T-helper 22 cell (primary cell): ENCODE results near the gene EPN3.

ENCODE experiments used
- DNase-seq: peaks from one replicate; pipeline ENCODE4 v3.0.0-alpha.2; 2020; ENCODE audit warnings: low read depth

The EPN3 gene

DNA sequence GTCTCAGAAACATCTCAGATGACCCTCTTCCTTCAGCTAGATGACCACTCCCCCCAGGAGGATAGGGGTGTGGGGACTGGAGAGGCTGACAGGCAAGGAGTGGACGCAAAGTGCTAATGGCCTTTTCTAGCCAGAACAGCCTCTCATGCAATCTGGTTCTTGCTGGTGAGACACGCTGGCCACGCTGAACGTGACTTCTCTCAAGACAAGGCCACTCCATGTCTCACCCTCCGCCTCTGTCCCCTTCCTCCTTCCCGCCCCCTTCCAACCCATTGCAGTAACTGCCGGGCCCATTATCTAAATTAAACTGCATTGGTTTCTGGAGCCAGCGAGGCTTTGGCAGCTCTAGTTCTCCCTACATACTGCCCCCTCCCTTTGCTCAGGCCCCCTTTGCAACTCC is 37.5 kb downstream of the EPN3 start:
- no peak for DNase-seq

DNA sequence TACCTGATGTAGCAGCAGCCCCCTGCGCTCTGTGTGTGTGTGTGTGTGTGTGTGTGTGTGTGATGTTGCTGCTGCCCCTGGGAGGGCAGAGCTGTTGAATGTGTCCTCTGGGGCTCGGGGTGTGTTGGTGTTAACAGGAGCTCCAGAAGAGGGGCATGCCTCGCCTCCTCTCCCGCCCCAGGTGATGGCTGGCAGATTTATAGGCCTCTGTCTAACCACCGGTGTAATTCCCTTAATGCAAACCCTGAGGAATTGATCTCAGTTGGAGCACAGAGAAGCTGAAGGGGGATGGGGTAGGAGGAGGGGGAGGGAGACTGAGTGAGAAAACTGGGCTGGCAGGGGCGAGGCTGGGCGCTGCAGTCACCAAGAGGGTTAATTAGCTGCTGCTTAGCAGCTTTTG is 38.0 kb downstream of the EPN3 start:
- no peak for DNase-seq

DNA sequence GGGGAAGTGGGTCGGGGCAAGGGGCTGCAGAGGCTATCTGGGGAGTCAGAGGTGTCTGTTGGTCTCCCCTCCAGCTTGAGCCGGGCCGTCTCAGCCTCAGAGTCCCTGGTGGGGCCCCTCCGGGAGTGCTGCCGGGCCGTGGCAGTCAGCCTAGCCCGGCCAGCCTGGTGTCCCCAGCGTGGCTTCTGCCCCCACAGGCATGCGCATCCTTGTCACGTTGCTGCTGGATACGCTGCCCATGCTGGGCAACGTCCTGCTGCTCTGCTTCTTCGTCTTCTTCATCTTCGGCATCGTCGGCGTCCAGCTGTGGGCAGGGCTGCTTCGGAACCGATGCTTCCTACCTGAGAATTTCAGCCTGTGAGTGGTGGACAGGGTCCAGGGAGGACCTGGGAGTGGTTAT is 39.1 kb downstream of the EPN3 start:
- no peak for DNase-seq

DNA sequence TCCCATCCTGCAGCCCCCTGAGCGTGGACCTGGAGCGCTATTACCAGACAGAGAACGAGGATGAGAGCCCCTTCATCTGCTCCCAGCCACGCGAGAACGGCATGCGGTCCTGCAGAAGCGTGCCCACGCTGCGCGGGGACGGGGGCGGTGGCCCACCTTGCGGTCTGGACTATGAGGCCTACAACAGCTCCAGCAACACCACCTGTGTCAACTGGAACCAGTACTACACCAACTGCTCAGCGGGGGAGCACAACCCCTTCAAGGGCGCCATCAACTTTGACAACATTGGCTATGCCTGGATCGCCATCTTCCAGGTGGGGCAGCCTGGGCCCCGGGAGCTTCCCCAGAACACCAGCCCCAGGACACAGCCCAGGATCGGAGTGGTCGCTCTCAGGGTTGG is 40.0 kb downstream of the EPN3 start:
- DNase-seq, result no peak

DNA sequence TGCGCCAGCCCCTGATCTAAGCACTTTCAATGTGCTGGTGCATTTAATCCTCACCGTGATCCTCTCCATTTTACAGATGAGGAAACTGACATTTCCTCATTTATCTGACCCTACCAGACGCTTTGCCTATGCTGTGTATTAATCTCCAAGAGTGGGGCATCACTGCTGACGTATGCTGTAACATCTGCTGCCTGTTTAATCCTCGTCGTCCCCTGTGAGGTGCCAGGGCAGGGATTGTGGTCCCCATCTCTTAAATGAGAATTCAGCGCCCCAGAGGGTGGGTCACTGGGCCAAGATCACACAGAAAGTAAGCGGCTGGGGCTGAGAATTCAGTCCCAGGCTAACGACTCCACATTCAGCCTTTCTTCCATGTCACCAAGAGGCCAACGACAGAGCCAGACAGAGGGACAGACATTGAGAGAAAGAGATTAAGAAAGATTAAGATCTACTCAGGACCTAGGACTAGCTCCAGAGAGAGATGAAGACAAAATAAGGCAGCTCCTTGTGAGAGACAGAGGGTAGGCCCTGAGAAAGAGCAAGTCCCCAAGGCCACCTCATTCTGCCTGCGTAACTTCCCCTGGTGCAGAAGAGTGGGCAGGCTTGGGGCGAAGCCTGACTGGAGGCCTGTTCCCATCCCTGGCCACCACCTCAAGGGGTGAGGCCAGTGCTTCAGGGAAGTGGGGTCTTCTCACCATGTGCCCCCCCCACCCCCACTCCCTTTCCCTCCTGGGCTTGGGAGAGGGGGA is 41.5 kb downstream of the EPN3 start:
- no peak for DNase-seq

DNA sequence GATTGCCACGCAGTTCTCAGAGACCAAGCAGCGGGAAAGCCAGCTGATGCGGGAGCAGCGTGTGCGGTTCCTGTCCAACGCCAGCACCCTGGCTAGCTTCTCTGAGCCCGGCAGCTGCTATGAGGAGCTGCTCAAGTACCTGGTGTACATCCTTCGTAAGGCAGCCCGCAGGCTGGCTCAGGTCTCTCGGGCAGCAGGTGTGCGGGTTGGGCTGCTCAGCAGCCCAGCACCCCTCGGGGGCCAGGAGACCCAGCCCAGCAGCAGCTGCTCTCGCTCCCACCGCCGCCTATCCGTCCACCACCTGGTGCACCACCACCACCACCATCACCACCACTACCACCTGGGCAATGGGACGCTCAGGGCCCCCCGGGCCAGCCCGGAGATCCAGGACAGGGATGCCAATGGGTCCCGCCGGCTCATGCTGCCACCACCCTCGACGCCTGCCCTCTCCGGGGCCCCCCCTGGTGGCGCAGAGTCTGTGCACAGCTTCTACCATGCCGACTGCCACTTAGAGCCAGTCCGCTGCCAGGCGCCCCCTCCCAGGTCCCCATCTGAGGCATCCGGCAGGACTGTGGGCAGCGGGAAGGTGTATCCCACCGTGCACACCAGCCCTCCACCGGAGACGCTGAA is 43.2 kb downstream of the EPN3 start:
- DNase-seq, result no peak

DNA sequence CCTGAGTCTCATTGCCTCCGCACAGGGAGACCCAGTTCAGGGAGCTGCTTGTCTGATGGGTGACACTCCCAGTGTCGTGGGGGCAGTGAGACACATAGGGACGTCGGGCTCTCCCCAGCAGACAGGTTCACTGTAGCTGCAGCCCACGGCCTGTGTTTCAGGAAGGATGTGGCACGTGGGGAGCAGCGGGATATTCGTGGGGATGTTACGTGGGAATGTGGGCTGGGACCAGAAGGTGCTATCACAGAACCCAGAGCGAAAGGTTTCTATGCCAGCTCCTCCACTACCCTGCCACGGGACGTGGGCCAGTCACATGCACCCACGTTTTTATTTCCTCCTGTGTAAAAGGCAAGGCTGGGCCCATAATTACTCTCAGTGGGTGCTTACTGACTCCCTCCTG is 44.3 kb downstream of the EPN3 start:
- DNase-seq, result no peak

DNA sequence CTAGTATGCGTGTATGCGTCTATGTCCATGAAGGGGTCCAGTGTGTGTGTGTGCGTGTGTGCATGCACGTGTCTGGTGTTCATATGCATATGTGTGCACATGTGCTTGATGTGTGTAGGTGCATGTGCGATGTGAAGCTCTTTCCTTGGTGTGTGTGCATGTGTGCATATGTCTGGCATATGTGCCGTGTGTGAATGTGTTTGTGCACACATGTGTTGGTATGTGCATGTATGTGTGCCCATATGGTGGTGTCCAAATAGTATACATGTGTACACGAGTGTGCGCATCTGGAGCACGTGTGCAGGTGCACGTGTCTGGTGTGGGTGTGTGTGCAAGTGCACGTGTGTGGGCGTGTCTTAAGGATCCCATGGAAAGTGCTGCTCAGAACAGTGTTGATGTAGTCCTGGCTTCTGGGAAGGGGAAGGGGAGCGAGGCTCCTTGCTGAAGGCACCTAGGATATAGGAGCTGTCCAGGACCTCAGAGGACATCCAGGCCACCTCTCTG is 45.0 kb downstream of the EPN3 start:
- DNase-seq, result no peak

DNA sequence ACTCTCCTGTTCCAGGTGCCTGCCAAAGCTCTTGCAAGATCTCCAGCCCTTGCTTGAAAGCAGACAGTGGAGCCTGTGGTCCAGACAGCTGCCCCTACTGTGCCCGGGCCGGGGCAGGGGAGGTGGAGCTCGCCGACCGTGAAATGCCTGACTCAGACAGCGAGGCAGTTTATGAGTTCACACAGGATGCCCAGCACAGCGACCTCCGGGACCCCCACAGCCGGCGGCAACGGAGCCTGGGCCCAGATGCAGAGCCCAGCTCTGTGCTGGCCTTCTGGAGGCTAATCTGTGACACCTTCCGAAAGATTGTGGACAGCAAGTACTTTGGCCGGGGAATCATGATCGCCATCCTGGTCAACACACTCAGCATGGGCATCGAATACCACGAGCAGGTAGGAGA is 45.6 kb downstream of the EPN3 start:
- no peak for DNase-seq

DNA sequence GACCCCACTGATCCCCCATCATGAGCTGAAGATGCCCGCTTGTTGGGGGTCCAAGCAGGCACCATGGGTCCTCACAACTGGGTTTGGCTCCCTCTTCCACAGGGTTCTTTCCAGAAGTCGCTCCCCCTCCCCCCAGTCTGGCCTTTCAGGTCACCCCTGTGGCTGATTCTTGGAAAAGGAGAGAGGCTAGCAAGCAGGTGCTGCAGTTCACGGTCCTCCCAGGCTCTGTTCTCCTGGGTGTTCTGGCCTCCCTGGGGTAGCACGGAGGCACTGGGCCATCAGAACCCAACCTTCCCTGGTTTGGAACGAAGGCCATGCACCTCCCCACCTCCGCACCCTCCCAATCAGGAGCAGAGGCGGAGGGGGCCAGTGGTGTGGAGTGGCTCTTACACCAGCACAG is 46.9 kb downstream of the EPN3 start:
- DNase-seq, result no peak

DNA sequence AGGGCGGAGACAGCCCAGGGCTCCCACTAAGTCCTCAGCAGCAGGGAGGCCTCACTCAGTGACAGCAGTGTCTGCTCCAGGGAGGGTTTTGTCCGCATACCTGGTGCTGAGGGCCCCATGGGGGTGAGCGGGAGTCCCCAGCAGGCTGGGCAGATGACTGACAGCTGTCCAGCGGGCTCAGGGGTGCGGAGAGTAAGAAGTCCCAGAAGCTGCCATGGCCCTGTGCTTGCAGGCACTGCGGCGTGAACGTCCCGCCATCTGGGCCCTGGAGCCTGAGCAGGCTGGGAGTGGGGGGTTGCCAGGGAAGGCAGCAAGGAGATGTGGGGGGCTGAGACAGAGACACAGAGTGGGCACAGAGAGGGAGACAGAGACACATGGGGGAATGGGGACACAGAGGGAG is 48.1 kb downstream of the EPN3 start:
- DNase-seq, result no peak

DNA sequence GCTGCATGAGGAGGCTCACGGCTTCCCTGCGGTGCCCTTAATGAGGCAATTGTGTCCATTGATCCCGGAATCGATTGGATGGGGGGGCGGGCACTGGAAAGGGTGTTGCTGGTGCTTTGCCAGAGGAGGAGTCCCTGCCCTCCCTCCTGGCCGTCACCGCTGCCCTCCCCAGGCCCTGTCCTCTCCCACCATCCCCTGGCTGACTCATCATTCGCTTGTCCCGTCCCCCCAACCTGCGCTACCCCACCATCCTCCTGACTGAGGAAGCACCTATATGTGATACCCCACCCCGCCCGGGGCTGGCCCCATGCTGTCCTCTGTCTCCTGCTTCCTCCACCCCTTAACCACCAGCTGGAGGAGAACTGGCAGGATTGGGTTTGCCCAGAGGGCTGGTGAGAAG is 48.8 kb downstream of the EPN3 start:
- DNase-seq, result no peak

DNA sequence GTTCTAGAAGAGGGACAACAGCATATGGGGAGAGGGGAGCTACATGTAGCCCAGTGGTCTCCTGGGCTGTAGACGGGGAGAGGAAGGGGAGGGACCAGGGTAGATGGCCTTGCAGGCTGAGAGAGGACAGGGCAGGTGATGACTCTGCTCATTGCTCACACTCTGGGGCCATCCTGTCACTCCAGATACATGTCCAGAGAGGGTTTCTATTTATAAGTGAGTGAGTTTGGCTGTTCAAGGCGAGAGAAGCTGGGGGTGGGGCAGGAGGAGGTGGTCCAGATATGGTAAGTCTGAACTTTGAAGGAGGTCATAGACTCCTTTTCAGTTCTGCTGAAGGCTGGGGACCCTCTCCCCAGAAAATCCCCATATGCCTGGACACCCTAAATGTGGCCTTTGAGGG is 50.2 kb downstream of the EPN3 start:
- no peak for DNase-seq

DNA sequence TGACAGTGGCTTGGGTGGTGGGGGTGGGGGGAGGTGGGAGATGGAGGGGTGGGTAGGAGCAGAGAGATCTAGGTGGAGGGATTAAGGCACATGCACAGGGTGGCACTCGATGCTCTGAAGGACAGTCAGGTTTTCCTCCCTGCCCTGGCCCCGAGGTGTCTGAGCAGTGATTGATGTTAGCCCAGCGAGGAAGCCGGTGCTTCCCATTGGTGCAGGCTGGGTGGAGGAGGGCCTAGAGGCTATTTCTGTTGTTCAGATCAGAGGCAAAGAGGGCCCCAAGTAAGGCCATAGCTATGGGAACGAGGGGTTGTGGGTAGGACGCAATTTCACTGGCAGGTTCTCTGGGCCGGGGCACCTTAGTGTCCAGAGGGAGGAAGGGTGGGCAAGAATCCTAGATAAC is 51.1 kb downstream of the EPN3 start:
- DNase-seq, result no peak

DNA sequence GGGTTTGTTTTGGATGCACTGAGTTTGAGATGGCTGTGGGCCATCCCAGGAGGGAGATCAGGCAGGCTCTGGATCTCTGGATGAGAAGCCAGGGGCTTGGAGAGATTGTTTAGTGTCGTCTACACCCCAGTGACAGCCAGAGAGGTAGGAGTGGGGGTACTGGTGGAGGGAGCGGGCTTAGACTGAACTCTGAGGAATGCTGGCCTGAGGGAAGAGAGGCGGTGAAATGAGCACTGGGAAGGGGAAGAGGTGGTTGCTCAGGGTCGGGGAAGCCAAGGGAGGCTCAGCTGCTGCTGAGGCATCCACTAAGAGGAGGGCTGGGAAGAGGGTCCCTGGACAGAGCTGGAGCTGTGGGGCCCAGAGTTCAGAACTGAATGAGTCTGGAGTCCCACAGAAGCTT is 51.6 kb downstream of the EPN3 start:
- DNase-seq, result no peak

DNA sequence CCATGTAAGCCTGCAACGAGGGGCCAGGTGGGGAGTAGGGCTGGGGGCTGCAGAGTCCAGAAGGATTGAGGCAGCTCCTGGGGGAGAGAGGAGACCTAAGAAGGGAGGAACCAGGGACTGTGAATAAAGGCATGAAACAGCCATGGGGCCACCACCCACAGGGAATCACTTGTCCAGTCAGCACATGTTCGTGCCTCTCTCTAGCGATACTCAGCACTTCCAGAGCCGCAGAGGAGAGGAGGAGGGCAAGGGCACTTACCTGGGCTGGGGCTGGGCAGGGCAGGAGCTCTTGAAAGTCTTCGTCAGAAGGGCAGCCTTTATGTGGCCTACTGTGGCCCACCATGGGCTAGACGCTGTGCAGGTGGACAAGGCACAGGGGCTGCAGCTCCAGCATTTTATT is 52.2 kb downstream of the EPN3 start:
- no peak for DNase-seq

DNA sequence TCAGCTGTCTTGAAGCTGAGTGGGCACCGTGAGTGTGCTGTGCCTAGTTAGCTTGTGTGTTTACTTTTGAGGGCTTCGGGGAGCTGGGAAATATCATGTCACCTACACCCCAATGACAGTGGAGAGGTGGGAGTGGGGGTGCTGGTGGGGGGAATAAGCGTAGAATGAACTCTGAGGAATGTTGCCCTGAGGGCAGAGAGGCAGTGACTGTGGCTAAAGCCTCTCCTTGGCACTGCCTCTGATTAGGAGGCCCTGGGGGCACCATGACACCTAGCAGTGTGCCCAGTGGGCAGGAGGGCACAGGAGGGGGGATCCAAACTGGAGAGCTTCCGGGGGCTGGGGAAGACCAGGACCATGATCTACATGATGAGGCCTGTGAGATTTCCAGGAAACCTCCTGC is 52.8 kb downstream of the EPN3 start:
- DNase-seq, result no peak

DNA sequence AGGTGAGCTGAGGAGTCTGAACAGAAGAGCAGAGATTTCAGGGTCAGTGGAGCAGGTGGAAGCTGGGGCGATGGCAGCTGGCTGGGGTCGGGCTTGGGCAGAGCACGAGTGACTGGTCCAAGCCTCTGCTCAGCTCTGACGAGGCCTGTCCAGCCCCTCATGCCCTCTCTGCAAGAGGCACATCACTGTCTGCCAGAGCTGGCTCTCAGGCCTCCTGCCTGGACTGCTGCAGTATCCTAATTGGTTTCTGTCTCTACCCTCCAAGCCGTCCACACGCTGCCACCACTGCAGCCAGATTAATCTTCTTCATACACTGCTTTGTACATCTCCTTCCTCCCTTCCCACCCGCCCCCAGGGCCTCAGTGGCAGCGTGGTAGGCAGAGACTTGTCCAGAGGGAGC is 53.4 kb downstream of the EPN3 start:
- no peak for DNase-seq

DNA sequence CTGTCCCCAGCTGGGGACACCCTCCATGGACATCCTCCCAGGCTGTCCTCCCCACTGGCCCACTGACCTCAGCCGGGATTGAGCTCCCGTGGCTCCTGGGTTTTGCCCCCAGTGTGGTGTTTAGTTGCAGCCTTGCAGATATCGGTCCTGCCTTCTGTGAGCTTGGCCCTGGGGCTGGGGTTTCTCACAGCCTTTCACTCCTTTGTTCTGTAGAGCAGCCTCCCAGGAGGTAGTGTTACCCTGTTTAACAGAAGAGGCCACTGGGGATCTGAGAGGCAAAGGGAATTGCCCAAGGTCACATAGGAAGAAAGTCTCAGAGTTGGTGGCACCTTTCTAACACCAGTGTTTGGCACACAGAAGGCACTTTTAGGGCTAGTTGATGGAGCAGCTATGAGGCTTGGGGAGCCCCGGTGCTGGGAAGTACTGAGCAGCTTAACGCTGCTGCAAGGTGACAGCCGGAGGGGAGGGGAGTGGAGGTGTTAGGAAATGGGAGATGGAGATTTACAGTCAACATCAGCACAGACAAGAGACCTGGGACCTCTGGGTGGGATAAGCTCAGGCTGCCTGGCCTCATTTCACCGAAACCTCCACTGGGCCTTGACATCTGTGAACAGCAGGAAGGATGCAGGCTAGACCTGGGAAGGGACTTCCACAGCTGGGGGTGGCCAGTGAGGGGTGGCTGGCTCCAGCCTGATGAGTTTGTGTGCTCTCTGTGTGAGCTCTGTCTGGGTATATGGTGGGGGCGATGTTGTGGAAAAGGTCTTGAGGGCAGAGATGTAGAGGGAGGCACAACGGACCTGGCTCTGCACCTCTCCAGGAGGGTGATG is 54.1 kb downstream of the EPN3 start:
- DNase-seq, result no peak

DNA sequence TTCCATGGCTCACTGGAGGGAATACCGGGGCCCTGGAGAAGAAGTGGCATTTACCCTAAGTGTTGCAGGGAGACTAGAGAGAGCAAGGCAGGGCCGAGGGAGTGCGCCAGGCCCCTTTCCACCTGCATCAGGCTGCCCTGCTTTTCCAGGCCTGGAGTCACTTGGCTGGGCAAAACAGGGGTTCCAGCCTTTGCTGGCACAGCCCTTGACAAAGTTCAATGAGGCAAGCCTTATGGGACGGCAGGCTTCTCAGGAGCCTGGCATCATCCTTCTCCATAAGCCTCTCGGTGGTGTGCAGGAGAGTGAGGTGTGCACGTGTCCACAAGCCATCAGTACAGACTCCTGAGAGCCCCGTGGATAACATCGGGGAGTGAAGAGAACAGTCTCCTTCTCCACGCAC is 55.0 kb downstream of the EPN3 start:
- no peak for DNase-seq

DNA sequence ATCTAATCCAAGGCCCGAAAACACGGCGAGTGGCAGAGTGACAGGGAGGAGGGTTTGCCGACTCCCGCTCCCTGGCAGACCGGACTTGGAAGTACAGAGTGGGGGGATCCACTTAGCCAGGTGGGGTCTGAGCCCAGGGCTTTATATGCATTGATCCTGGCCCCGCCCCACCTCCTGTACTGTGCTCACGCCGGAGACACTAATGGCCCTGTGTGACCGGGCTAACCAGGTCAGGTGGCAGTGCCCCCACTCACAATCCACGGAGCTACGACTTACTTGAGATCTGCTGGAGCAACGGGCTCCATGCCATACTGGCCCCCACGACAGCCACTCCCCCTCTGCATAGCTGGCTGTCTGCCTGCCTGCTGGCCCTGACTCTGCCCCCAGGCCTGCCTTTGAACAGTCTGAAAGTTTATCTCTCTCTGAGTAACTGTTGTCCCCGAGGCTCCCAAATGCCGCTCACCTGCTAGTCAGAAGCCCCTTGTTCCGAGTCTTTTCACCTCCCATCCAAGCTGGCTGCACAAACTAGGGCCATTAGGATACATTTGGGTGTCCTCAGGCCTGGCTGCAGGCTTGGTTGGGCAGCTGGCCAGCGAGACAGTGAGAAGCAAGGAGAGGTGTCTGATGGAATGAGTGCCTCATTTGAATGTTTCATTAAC is 56.0 kb downstream of the EPN3 start:
- no peak for DNase-seq

DNA sequence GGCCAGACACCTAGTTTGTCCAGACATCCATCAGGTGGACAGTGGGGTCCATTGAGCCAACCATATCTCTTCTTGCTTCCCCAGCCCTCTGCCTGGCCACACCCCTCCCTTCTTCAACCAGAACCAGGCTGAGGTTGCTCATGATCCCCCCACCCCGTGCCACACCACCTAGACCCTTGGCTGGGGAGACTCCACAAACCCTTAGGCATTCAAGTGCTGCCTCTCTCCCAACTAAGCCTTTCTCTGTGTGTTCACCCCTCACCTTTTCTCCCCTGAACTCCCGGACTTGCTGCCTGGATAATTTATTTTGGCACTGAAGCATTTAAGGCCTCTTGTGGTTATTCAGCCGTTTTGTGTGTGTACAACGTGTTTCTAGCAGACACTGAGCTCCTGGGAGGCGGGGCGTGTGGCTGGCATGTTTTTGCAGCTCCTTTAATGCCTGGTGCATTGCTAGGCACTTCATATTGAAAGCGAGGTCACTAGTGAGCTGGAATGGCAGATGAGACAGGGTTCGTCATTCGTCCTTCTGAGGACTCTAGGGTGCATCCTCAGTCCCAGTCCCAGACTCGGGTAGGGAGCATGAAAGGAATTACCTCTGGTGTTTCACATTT is 56.7 kb downstream of the EPN3 start:
- DNase-seq, result no peak
